Femur (tissue), 1 donor: ENCODE measurements around the gene ARHGEF4.
A peak's percentile ranks its signal among the peaks of the same experiment; 100 is the strongest.
"Not testable (repeated sequence)": the region's sequence is repeated elsewhere in the genome, so short reads cannot be mapped to it uniquely, and the experiment has no call there.

Experiments used
- DNase-seq: peaks from one replicate; pipeline ENCODE4 v3.0.0-alpha.2; 2017

The ARHGEF4 gene

GRCh38 chr2:130892793-130893785 is 56.4 kb downstream of the ARHGEF4 start:
- no peak for DNase-seq

- DNase-seq = no peak
These were observed 57.7 kb downstream of the ARHGEF4 start for GRCh38 chr2:130894326-130894942.

GRCh38 chr2:130896813-130897212 is 60.1 kb downstream of the ARHGEF4 start:
- DNase-seq = no peak

- DNase-seq = no peak
These were observed 61.8 kb downstream of the ARHGEF4 start for GRCh38 chr2:130898553-130898952.

GRCh38 chr2:130899306-130899705 is 62.6 kb downstream of the ARHGEF4 start:
- DNase-seq = no peak

GRCh38 chr2:130901061-130901460 is 64.3 kb downstream of the ARHGEF4 start:
- no peak for DNase-seq

GRCh38 chr2:130901626-130902025 is 64.9 kb downstream of the ARHGEF4 start:
- not testable (repeated sequence) for DNase-seq

- DNase-seq = no peak
These were observed 72.1 kb downstream of the ARHGEF4 start for GRCh38 chr2:130908832-130909231.

GRCh38 chr2:130910931-130911330 is 74.2 kb downstream of the ARHGEF4 start:
- DNase-seq = no peak

- no peak for DNase-seq
These were observed 74.8 kb downstream of the ARHGEF4 start for GRCh38 chr2:130911482-130911881.

GRCh38 chr2:130911996-130912395 is 75.3 kb downstream of the ARHGEF4 start:
- DNase-seq = no peak

GRCh38 chr2:130912471-130912870 is 75.8 kb downstream of the ARHGEF4 start:
- no peak for DNase-seq

- DNase-seq = no peak
These were observed 77.2 kb downstream of the ARHGEF4 start for GRCh38 chr2:130913891-130914290.

GRCh38 chr2:130915149-130915548 is 78.4 kb downstream of the ARHGEF4 start:
- no peak for DNase-seq

GRCh38 chr2:130915595-130916437 is 79.1 kb downstream of the ARHGEF4 start:
- no peak for DNase-seq

- no peak for DNase-seq
These were observed 79.7 kb downstream of the ARHGEF4 start for GRCh38 chr2:130916438-130916705.

GRCh38 chr2:130917006-130917688 is 80.4 kb downstream of the ARHGEF4 start:
- no peak for DNase-seq

- no peak for DNase-seq
These were observed 81.7 kb downstream of the ARHGEF4 start for GRCh38 chr2:130918393-130918792.

- peak; percentile 59 for DNase-seq
These were observed 83.9 kb downstream of the ARHGEF4 start for GRCh38 chr2:130920415-130921163.

- no peak for DNase-seq
These were observed 84.4 kb downstream of the ARHGEF4 start for GRCh38 chr2:130921164-130921476.

- no peak for DNase-seq
These were observed 85.7 kb downstream of the ARHGEF4 start for GRCh38 chr2:130922417-130922816.

GRCh38 chr2:130928385-130928784 is 91.7 kb downstream of the ARHGEF4 start:
- DNase-seq = no peak
